Esophagus squamous epithelium (tissue), 4 donors: ENCODE measurements around the gene RASGRP1.

Experiments used
- CTCF ChIP-seq, 6 experiments: fragments of 450-650 bp in 4 of 6; fragments of 200-600 bp in 2 of 6; sonication (generic) in 2 of 6; IDR thresholded peaks; one replicate each; pipeline ENCODE4 v1.5.1; 2016 to 2019; ENCODE audit warnings: antibody characterized with exemption in 6 of 6, mild to moderate bottlenecking in 4 of 6, moderate library complexity in 4 of 6
- POLR2A ChIP-seq, 4 donors: fragments of 450-650 bp; IDR thresholded peaks; one replicate each; pipeline ENCODE4 v1.6.1; 2017; ENCODE audit warnings: antibody characterized with exemption in 4 of 4, mild to moderate bottlenecking in 4 of 4, moderate library complexity in 3 of 4

- TF ChIP-seq POLR2A (IDR thresholded peaks at IDR 0.05) (no peak), CTCF (IDR thresholded peaks at IDR 0.05) (no peak)
Observed at GRCh38 chr15:38509152-38509551, 55.5 kb downstream of the RASGRP1 start.
